Endometrium (tissue), 2 donors: ENCODE data around the gene ECHS1.
"Not testable (repeated sequence)": the region's sequence is repeated elsewhere in the genome, so short reads cannot be mapped to it uniquely, and the experiment has no call there.

Experiments
- FAIRE-seq: peaks from 2 replicates; lab custom pipeline; 2012; peaks lifted over from hg19 to GRCh38; lab: Jason Lieb, UNC
- donor health status: control.
- donor health status: control.

ECHS1 gene

GRCh38 chr10:133399123-133399601 is 26.0 kb upstream of the ECHS1 start:
- FAIRE-seq: no peak

GRCh38 chr10:133397938-133398337 is 24.8 kb upstream of the ECHS1 start:
- no peak for FAIRE-seq

GRCh38 chr10:133396035-133396624 is 23.0 kb upstream of the ECHS1 start:
- FAIRE-seq: no peak

- no peak for FAIRE-seq
These were observed 21.7 kb upstream of the ECHS1 start for GRCh38 chr10:133394801-133395221.

- no peak for FAIRE-seq
These were observed 21.0 kb upstream of the ECHS1 start, which contains the start of gene MTG1 for GRCh38 chr10:133394064-133394663. MTG1 (plus strand) TSS chr10:133394157; CDS start chr10:133394221, 64 bp downstream.

GRCh38 chr10:133393401-133394063 is 20.4 kb upstream of the ECHS1 start:
- no peak for FAIRE-seq

GRCh38 chr10:133391761-133392518 is 18.8 kb upstream of the ECHS1 start:
- FAIRE-seq: no peak

- FAIRE-seq: no peak
These were observed 18.1 kb upstream of the ECHS1 start for GRCh38 chr10:133391249-133391635.

- no peak for FAIRE-seq
These were observed 17.6 kb upstream of the ECHS1 start for GRCh38 chr10:133390597-133391248.

GRCh38 chr10:133388973-133389818 is 16.0 kb upstream of the ECHS1 start:
- FAIRE-seq: no peak

- no peak for FAIRE-seq
These were observed 15.2 kb upstream of the ECHS1 start for GRCh38 chr10:133388236-133388972.

GRCh38 chr10:133386951-133387350 is 13.8 kb upstream of the ECHS1 start:
- not testable (repeated sequence) for FAIRE-seq

- no peak for FAIRE-seq
These were observed 12.1 kb upstream of the ECHS1 start for GRCh38 chr10:133385214-133385613.

- no peak for FAIRE-seq
These were observed 10.9 kb upstream of the ECHS1 start for GRCh38 chr10:133384071-133384470.

GRCh38 chr10:133383551-133383950 is 10.4 kb upstream of the ECHS1 start:
- no peak for FAIRE-seq

GRCh38 chr10:133381036-133381435 is 7.9 kb upstream of the ECHS1 start:
- no peak for FAIRE-seq

GRCh38 chr10:133379801-133380666 is 6.9 kb upstream of the ECHS1 start:
- FAIRE-seq: no peak

GRCh38 chr10:133379152-133379800 is 6.1 kb upstream of the ECHS1 start, which contains the start of gene PAOX:
PAOX (plus strand) TSS chr10:133379262; CDS start chr10:133379317, 55 bp downstream.
- FAIRE-seq: no peak
